Adipose tissue (tissue), 3 donors: Measurements from ENCODE around the gene SRGAP1. TPM values are rescaled to one million over a fixed set of nuclear protein-coding genes. Genes with fewer than 3 reads are reported as not detected.

Source experiments
- H3K27ac ChIP-seq: one replicate; pipeline ENCODE4 v1.5.1; 2013; ENCODE audit warnings: low read depth, low read length
- WGBS, 3 donors: extraction: QIAGEN DNeasy Blood & Tissue Kit; methylation state at CpG; one replicate each; pipeline ENCODE4 v1.1.7; 2013; 5-methylcytosine and 5-hydroxymethylcytosine counted together
- polyA plus RNA-seq, 3 donors: library from polyadenylated mRNA; stranded (reverse); fragments of 200-250 nt; gene quantifications; one replicate each; pipeline ENCODE4 v1.2.3, GENCODE V29; 2013
- donor health status: healthy with polysubstance abuse.
- donor health status: Bipolar disorder and iron deficiency.
- donor health status: healthy.

SRGAP1 gene
- polyA plus RNA-seq, 3 donors, result 1.8 to 2.7 (median 2.2) TPM

- 55 to 75% (median 61%) methylated on average over 10 of the region's 10 CpGs for WGBS, 3 donors
- H3K27ac ChIP-seq, result no peak overlapping the region
Observed at GRCh38 chr12:63917864-63918799, 73.6 kb downstream of the SRGAP1 start.

- H3K27ac ChIP-seq, result no peak overlapping the region
- WGBS, 3 donors, result 86 to 89% (median 87%) methylated on average over 6 of the region's 6 CpGs
Observed at GRCh38 chr12:63918800-63919300, 74.3 kb downstream of the SRGAP1 start.

- H3K27ac ChIP-seq, result no peak overlapping the region
- 96 to 99% (median 96%) methylated on average over 2 of the region's 2 CpGs for WGBS, 3 donors
Observed at GRCh38 chr12:63919756-63920155, 75.3 kb downstream of the SRGAP1 start.

GRCh38 chr12:63921157-63921556, 76.7 kb downstream of the SRGAP1 start:
- WGBS, 3 donors, result 88 to 95% (median 91%) methylated on average over 6 of the region's 6 CpGs
- no peak overlapping the region for H3K27ac ChIP-seq

DNA sequence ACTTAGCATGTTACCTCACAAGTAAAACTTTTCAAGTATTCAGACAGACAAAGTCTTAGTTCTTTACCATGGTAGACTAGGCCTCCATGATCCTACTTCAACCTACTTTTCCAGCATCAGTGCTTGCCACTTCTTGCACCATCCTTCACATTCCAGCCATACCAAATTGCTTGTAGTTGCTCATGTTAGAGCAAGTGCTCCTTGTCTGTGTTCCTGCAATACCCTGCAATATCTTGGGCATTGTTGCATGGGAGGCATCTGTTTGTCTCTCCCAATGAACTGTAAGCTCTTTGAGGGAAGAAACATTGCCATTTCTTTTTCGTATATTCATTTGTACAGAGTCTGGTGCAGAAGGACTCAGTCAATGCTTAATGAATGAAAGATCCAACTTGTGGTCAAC, 78.0 kb downstream of the SRGAP1 start:
- WGBS, 3 donors, result 88 to 98% (median 95%) methylated on average over 1 of the region's 1 CpG
- no peak overlapping the region for H3K27ac ChIP-seq

- H3K27ac ChIP-seq, result no peak overlapping the region
- 2 to 96% (median 44%) methylated on average over 1 of the region's 1 CpG for WGBS, 3 donors
Observed at GRCh38 chr12:63924781-63925180, 80.3 kb downstream of the SRGAP1 start.

- 93 to 98% (median 98%) methylated on average over 2 of the region's 2 CpGs for WGBS, 3 donors
- no peak overlapping the region for H3K27ac ChIP-seq
Observed at GRCh38 chr12:63927511-63927910, 83.0 kb downstream of the SRGAP1 start.

- WGBS, 3 donors, result 92 to 94% (median 94%) methylated on average over 2 of the region's 2 CpGs
- no peak overlapping the region for H3K27ac ChIP-seq
Observed at GRCh38 chr12:63928305-63928704, 83.8 kb downstream of the SRGAP1 start.

GRCh38 chr12:63929426-63929825, 84.9 kb downstream of the SRGAP1 start:
- WGBS, 3 donors, result 83 to 87% (median 87%) methylated on average over 3 of the region's 3 CpGs
- H3K27ac ChIP-seq, result no peak overlapping the region

GRCh38 chr12:63930971-63931370, 86.5 kb downstream of the SRGAP1 start:
- 70 to 87% (median 72%) methylated on average over 3 of the region's 3 CpGs for WGBS, 3 donors

DNA sequence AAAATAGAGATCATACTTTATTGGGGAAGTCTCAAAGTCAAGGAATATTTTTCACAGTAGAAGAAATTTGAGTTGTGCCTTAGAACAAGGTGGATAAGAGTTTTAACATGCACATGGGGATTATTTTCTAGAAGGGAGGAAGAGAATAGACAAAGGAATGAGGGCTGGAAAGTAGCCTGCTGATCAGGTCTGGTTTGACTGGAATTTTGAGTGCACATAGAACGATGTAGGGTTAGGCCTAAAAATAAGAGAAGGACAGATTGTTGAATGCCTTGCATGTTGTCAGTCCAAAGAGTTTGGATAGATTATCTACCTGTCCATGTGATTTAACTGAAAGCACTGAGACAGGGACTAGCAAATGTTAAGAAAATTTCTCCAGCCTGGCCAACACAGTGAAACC, 87.2 kb downstream of the SRGAP1 start:
- H3K27ac ChIP-seq, result no peak overlapping the region
- WGBS, 3 donors, result 88 to 100% (median 90%) methylated on average over 1 of the region's 1 CpG

More at GRCh38 chr12:63930971-63931370, 86.5 kb downstream of the SRGAP1 start:
- no peak overlapping the region for H3K27ac ChIP-seq

GRCh38 chr12:63934936-63935335, 90.4 kb downstream of the SRGAP1 start:
- no peak overlapping the region for H3K27ac ChIP-seq
- 84 to 86% (median 86%) methylated on average over 7 of the region's 7 CpGs for WGBS, 3 donors

- no peak overlapping the region for H3K27ac ChIP-seq
Observed at GRCh38 chr12:63935361-63935760, 90.9 kb downstream of the SRGAP1 start.

- WGBS, 3 donors, result 64 to 87% (median 77%) methylated on average over 12 of the region's 12 CpGs
- H3K27ac ChIP-seq, result no peak overlapping the region
Observed at GRCh38 chr12:63937378-63938316, 93.1 kb downstream of the SRGAP1 start.

DNA sequence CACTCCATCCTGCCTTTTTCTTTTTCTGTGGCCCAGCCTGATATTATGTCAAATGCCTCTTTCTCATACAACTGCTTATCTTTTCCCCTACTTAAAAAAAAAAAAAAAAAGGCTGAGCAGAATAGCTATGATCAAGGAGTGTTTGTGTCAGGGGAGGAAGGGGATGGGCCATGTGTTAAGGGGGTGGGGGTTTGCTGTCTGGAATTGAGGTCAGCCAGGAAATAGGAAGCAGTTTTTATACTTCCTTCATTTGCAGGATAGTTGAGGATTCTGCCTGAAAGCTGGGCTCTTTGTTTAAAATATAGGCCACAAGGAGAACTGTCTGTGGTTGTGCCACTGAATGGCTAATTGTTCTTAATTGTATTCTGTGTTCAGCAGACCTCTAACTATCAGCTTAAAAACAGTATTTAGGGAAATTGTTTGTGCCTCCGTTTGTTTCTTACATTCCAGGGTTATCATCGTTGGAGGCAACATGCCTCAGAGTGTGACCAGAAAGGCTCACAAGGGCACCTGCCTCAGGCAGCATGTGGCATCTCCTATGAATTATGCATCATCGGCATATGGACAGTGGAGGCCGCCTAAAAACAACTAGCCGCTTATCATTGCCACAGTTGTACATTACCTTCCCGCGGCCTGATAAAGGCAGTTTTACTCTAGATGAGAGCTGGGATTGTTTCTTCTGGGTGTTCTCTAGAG, 96.0 kb downstream of the SRGAP1 start:
- H3K27ac ChIP-seq, result no peak overlapping the region
- 70 to 72% (median 70%) methylated on average over 7 of the region's 7 CpGs for WGBS, 3 donors

DNA sequence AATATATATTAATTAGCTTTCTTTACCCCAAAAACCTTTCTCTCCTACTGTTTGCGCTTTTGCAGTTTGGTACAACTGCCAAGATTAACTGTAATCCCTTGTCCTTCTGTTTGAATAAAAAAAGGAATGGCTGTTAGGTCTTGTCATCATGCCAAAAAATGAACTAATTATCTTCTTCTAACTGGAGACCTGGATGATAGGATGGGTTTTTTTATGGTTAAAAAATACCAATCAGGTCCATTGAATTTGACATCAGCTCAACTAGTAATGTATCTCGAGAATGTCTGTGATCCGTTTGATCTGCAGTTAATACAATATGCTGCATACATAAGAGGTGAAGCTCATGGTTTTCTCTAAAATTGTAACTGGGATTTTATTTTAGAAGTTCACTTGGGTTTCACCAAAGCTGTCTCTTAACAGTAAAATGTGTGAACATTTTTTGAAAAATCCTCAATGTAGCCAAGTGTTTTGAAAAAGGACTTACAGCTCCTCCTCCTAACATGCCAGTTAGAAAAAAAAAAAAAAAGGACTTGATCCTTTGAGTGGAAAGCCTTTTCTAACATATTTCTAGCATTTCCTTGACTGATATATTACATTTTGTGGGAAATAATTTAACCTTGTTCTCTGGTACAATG, 96.8 kb downstream of the SRGAP1 start:
- H3K27ac ChIP-seq, result no peak overlapping the region
- 88 to 95% (median 91%) methylated on average over 3 of the region's 3 CpGs for WGBS, 3 donors

DNA sequence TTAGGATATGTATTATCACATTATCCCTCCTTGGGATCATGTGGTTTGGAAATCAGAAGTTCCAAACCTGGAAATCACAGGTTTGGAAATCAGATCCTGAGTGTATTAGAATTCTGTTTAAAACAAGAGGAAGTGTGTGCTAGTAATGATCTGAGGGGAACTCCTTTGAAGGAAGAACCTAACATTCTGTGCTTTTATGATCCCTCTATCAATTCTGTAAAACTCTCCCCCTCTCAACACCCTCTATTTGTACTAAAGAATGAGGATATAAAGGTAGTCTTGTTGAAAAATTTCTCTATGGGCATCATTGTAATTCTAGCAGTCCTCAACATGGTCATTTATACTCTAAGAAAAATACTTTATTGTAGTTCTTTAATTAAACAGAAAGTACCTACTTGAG, 97.4 kb downstream of the SRGAP1 start:
- no peak overlapping the region for H3K27ac ChIP-seq
